CD1c-positive myeloid dendritic cell (primary cell): Measurements from ENCODE around the gene UBE2J2.
"Not testable (repeated sequence)": the region's sequence is repeated elsewhere in the genome, so short reads cannot be mapped to it uniquely, and the experiment has no call there.

ENCODE experiments used
- DNase-seq: peaks from one replicate; pipeline ENCODE4 v3.0.0-alpha.2; 2016; ENCODE audit errors: extremely low spot score

UBE2J2 gene

DNA sequence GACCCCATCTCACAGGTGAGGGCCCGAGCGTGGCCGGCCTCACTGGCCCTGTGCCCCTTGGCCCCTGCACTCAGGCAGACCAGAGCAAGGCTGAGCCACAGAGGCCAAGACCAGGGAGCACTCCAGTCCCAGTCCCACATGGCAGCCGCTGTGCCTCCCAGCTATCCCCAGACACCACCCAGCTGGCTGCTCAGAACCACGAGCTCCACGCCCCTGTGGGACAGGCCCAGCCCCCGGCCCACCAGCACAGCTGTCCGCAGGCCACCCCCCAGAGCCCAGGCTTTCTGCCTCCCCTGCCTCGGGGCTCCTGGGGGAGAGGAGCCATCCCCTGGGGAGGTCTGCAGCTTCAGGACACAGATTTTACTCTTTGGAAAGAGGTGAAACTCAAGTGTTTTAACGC is 18.0 kb downstream of the UBE2J2 start:
- no peak for DNase-seq

DNA sequence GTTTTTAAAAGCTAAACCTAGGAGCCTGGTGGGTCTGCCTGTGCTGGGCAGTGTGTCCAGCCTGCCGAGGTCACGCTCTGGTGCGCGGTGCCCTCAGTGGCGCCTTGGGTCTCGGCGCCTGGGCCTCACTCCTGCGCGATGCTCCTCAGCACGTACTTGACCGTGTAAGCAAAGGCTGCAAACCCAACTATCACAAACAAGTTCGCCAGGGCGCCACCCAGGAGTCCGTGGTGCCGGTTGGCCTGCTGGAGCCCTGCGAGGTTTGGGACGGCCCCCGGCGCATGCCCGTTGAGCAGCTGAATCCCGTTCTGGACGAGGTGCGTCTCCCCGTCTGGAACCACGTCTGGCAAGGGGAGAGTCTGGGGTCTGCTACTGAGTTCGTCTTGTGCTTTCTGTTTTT is 18.6 kb downstream of the UBE2J2 start:
- no peak for DNase-seq

DNA sequence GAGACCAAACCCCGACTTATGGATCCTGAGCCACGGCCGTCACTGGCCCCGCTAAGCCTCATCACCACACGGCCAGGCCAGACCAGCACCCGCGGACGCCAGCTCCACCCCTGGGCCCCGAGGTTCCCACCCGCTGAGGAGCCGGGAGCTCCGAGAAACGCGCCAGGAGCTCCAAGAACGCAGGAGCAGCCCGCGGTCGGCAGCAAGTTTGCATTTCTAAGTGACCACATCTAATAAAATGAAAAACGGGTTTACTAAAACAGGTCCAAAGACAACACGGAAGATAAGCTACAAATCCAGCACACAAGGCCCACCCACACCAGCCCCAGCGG is 19.0 kb downstream of the UBE2J2 start:
- no peak for DNase-seq

DNA sequence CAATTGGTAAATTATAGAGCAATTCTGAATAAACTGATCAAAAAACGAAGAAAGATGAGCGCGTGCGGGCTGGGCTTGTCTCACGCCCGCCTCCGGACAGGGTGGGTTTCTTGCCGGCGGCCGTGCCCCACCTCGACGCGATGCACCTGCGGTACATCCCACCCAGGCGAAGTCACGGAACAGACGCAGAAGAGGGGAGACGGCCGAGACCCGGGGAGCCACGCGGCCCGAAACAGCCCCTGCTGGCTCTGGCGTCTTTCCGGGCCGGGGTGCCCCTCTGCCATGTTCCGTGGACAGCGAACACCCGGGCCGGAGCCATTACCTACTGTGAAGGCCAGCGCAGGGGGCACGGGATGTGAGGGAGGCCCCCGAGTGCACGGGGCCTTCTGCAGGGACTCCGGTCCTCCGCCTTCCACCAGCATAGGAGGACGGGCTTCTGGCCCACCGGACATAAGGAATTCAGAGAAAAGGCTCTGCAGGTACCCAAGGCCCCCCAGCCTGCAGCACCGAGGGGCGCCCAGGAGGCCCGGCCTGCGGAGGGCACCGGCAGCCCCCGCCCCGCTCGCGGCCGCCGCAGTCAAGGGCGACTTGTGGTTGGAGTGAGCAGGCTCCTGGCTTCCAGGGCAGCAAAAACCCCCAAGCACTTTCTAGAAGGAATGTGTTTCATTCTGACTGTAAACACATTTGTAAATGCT is 19.5 kb downstream of the UBE2J2 start:
- no peak for DNase-seq

DNA sequence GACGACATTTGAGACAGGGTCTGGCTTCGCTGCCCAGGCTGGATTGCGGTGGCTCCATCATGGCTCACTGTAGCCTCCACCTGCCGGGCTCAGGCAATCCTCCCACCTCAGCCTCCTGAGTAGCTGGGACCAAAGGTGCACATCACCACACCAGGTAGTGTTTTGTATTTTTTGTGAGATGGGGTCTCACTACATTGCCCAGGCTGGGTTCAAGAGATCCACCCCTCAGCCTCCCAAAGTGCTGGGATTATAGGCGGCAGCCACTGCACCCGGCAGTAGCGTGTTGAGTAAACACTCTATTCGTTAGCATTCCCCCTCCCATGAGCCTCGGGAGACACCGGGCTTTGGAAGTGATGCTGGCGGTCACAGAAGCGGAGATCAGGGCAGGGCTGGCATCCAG is 20.3 kb downstream of the UBE2J2 start:
- no peak for DNase-seq

DNA sequence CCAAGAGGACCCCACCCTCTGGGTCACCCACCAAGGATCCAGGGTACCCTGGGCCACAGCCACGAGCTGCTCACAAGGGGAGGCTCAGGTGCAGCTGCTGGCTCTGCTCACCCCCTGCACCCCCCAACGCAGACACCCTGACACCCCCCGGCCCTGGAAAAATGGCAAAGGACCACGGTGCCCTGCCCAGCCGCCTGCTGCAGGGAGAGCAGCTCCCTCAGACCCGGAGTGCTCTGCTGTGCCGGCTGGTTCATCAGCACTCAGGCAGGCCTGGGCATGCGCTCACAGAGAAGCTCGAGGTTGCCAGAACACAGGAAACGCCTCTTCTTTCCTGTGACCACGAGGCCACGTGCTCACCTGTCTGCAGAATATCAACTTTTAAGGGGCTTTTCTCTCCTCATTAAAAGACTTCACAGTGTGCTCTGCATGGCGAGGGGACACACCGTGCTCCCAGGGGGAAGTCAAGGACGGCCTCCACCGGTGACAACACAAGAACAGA is 22.8 kb downstream of the UBE2J2 start:
- DNase-seq = peak; percentile 16

DNA sequence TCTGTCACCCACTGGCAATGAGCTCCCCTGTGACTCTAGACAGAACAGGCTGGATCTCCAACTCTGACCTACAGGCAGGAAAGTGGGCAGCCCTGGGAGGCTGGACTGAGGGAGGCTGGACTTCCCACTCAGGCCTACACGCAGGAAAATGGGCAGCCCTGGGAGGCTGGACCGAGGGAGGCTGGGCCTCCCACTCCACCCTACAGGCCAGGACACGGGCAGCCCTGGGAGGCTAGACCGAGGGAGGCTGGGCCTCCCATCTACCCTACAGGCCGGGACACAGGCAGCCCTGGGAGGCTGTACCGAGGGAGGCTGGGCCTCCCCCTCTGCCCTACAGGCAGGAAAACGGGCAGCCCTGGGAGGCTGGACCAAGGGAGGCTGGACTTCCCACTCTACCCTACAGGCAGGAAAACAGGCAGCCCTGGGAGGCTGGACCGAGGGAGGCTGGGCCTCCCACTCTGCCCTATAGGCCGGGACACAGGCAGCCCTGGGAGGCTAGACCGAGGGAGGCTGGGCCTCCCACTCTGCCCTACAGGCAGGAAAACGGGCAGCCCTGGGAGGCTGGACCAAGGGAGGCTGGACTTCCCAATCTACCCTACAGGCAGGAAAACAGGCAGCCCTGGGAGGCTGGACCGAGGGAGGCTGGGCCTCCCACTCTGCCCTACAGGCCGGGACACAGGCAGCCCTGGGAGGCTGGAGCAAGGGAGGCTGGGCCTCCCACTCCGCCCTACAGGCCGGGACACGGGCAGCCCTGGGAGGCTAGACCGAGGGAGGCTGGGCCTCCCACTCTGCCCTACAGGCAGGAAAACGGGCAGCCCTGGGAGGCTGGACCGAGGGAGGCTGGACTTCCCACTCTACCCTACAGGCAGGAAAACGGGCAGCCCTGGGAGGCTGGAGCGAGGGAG is 25.4 kb downstream of the UBE2J2 start:
- not testable (repeated sequence) for DNase-seq

DNA sequence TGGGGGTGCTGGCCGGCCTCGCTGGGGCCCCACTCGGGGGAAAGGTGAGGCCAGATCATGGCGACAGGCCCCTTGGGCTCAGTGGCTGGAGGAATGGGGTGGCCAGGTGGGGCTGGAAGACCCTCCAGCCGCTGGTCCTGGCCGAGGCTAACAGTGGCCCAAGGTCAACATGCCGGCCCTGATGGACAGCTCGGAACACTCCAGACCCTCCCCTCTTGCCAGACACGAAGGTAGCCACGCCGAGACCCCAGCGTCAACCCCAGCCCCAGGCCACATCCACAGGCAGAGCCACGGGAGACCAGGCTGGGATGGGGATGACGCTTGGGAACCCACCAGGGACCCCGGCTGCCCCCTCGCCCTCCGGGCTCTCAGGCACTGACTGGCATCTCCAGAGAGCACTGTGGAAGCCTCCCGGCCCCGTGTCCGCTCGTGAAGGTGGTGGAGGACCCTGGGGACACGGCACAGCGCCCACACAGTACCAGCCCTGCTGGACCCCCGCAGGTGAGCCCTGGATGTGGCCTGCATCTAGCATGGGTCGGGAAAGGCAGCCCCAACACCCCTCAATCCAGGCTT is 26.2 kb downstream of the UBE2J2 start:
- DNase-seq = no peak

DNA sequence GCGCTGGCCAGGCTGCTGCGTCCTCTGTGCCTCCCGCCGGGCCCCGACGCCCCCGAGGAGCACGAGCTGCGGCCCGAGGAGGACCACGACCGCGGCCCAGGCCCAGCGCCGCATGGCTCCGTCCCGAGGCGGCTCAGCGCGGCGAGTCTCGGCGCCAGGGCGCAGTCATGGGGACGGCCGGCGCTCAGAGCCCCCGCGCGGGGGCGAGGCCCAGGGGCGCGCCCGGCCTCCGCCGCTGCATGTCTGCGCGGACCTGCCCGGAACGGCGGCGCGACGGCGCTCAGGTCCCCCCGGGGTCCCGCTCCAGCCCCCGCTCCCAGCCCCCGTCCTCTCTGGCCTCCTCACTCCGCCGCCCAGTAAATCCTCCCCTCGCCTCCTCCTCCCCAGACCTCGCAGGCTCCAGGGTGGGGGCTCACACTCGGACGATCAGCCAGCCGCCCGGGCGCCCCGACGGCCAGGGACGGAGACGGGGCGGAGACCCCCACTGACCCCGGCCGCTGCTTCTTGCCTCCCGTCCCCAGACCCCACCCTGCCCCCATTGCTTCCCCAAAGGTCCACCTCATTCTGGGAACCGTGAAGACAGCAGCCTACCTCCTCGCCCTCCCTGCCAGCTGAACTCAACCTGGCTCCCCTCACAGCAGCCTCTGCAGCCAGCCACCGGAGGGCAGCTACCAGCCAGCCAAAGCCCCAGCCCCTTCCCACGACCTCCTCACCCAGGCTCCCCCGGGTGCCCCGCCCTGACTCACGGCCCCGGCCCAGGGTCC is 26.9 kb downstream of the UBE2J2 start, which contains the start of gene C1QTNF12:
Gene C1QTNF12 (minus strand): TSS at position 146 of the 764 bp plus-strand sequence. CDS start 32 bp downstream, at position 114.
- no peak for DNase-seq

DNA sequence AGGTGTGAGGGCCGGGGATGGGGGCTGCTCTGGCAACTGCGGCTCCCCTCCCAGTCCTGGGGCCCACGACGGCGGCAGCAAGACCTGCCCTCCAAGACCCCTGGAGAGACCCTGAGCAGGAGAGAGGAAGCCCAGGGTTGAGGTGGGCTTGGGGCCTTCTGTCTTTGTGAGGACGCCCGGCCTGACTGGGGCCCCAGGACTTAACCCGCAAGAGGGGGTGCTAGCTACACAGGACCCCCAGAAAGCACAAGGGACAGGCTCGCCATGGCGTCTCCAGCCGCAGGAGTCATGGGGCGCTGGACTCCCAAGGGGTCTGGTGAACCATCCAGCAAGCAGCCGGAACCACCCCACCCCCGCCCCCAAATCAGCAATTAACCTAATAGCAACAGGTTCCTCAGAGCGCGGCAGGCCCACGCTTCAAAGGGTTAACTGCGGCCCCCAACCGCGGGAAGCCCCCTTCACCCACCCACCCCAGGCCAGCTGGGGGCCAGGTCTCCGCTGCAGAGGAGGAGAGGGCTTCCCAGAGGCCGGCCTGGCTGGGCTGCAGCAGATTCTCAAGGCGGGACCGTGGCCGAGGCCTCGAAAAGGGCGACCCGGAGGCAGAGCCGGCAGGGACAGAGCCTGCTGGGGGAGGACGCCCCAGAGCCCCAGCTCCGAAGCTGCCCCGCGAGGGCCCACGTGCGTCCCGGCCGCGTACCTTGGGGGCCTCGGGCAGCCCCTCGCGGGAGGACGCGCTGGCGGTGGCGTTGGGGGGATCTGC is 27.7 kb downstream of the UBE2J2 start:
- DNase-seq = no peak

DNA sequence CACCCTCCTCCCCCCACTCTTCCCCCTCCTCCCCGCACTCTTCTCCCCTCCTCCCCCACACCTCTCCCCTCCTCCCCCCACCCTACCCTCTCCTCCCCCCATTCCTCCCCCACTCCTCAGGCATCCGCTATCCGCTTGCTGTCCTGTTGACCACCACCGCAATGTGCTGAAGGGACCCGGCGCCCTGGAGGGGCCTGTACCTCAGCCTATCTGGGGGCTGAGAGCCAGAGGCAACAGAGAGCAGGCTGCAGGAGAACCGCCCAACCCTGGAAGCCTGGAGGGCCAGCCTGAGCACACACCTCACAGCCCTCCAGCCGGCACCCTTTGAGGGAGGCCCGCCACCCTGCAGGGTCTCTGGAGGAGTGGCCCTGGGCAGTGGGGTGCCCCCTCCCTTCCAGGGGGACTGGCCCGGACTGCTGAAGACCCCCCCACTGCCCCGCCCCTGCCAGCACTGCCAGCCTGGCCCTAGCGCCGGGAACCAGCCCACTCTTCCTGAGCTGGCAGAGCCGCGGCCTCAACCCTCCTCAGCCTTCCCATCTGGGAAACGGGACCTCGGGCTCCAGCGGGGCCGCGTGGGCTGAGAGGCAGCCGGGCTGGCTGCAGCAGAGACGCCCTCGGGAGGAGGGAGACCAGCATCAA is 28.4 kb downstream of the UBE2J2 start:
- DNase-seq = no peak

DNA sequence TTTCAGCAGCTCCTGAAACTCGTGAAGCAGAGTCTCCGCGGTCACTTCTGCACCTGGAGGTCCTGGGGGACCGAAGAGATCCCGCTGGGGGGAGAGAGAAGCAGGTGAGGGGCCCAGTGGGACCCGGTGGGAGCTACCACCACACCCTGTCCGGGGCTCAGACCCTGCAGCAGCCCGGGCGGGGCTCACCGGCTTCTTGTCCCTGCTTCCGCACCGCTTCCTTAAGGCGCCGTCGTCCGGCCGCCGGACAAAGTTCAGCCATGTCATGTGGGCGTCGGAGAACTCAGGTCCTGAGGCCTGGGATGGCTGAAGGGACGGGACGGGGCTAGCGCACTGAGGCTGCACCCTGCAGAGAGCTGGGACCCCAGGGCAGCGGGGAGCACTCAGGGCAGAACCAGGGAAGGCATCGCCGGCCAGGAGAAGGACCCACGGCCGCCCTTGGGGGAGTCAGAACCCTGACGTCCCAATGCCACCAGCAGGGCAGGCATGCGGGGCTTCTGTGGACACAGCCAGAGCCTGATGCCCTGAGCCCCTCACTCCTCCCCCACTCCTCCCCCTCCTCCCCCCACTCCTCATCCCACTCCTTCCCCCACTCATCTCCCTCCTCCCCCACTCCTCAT is 29.4 kb downstream of the UBE2J2 start:
- DNase-seq = no peak

DNA sequence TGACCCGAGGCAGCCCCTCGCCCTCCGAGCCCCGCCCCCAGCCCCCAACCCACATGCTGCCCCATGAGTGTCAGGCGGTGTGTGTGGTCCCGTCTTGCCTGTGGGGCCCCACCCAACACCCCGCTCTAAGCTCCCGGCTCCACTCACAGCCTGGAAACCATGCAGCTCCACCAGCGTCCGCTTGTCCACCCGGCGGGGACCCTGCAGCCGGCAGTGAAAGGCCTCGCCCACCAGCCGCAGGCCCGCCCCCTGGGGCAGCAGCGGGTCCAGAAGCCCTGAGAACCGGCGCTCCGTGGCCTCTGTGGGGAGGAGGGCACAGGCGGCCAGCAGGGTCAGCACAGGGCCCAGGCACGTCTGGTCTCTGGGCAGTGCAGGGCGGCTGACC is 29.9 kb downstream of the UBE2J2 start:
- no peak for DNase-seq

DNA sequence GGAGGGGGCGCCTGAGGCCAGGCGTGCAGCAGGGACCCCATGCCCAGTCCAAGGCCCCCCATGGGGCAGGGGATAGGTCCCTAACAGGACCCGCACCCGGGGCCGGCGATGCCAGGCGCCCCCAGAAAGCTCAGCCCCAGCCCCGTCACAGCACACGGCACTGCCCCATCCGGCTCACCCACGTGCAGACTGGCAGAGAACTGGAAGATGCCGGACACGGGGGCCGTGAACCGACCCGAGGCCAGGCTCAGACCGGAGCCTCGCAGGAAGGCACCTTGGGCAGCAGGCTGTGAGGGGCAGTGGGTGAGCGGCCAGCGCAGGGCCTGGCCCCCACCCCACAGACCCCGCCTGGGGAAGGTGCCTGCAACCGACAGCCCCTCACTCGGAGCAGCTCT is 30.4 kb downstream of the UBE2J2 start:
- no peak for DNase-seq

DNA sequence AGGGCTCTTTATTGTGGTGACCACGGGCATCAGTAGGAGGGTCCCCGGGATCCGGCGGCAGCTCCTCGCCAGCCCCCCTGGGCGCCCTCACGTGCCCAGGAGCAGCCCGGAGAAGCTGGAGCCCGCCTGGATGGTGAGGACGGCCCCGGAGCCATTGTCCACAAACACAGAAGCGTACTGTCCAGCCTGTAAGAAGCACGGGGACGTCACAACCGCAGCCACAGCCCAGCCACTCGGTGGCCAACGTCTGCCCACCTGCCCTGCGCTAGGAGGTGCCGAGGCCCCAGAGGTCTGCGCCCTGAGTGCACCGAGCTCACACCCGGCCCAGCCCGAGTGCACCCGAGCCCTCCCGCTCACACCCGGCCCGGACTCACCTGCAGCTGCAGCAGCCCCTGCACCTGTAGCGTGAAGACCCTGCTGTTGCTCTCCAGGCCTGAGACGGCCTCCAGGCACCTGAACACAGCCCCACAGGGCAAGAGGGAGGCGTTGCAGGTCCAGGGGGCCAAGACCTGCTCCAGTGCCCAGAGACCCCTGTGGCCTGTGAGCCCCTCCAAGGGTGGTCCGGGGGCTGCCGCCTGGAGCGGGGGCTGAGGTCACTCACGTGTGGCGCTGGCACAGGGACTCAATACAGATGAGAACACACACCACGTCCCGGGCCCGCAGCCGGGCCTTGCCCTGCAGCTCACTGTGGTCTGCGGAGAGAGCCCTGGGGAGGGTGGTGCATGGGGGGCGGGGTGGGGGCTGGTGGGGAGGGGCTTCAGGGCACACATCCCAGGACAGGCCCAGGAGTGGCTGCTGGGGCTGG is 31.0 kb downstream of the UBE2J2 start:
- DNase-seq = no peak

DNA sequence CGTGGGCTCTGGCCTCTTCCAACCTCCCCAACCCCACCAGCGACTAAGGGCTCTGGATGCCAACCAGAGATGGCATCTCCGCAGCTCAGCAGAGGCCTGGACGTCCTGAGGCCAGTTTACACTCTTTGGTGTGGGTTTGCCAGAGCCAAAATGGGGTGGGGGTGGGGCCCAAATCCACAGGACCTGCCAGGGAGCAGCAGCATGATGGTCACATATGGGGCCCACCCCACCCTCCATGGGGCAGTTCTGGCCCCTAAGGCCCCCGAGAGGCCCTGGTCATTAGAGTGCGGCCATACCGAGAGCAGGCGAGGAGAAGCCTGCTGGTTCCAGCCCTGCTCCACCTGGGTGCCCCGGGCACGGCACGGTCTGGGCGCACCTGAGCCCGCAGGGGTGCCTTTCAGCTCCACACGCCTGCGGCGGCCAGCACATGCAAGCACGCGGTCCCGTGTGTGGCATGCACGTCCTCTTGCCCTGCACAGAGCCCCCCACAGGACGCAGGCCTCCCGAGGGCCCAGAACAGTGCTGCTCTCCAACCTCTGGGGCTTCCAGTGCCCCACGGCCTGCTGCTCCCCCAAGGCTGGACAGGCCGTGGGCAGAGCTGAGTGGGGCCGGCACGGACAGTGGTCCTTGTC is 31.9 kb downstream of the UBE2J2 start:
- no peak for DNase-seq

DNA sequence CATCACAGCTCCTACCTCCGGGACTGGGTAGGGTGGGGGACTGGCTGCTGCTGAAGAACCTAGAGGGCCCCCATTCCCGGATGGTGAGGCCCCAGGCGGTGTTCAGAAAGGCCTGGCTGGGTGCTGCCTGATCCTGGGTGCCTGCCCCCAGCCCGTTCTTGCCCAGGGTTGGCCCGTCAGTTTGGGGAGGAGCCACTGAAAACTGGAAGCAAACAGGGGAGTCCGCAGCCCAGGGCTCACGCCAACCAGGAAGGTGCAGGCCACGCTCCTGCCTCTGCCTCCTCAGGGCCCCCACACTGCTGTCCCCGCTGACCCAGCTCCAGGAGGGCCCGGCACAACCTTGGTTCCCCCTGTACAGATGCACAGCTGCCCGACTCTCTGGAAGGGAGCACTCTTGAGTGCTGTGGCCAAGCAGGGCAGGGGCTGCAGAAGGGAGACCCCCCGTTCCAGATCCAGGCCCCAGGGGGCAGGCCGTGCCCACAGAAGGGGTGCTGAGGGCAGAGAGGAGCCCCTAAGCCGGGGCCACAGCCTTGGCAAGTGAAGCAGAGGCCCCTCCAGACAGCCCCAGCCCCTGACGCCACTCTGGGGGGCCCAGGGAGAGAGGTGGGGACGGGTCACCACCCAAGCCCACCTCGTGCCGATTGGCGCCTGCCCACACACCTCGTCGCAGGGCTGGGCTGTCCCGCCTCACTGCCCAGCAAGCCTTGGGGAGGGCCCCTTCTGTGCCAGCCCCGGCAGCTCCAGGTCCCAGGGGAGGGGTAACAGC is 32.6 kb downstream of the UBE2J2 start:
- no peak for DNase-seq

DNA sequence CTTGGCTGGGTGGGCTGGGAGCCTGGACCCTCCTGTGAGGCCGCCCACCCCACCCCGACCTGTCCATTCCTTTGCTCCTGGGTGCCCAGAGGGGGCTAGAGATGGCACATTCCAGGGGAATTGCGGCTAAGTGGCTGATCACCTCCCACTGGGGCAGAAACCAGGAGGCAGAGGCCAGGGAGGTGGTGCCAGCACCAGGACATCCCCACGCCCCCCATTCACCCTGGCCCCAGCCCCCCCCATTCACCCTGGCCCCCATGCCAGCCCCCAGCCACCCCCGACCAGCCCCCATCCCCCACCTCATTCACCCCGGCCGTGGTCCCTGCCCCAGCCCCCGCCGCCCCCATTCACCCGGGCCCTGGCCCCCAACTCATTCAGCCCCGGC is 33.3 kb downstream of the UBE2J2 start:
- DNase-seq = no peak
